Suprapubic skin (tissue), 4 donors: ENCODE measurements around the gene PRKRA.

Source experiments
- CTCF ChIP-seq, 2 donors: fragments of 200-600 bp in 1 of 2; fragments of 450-650 bp in 1 of 2; sonication (generic) in 1 of 2; IDR thresholded peaks; one replicate each; pipeline ENCODE4 v1.5.1; 2016 to 2019; ENCODE audit warnings: antibody characterized with exemption in 2 of 2, mild to moderate bottlenecking in 1 of 2, moderate library complexity in 1 of 2
- EP300 ChIP-seq: sonication (generic); formaldehyde crosslinking; IDR thresholded peaks from one replicate; pipeline ENCODE4 v1.6.1; 2017; ENCODE audit warnings: antibody characterized with exemption
- POLR2A ChIP-seq, 2 donors: fragments of 450-650 bp; IDR thresholded peaks; one replicate each; pipeline ENCODE4 v1.6.1; 2017; ENCODE audit warnings: antibody characterized with exemption in 2 of 2, mild to moderate bottlenecking in 2 of 2, moderate library complexity in 2 of 2
- POLR2AphosphoS5 ChIP-seq, 3 donors: sonication (generic); formaldehyde crosslinking; IDR thresholded peaks; one replicate each; pipeline ENCODE4 v1.6.1; 2017; ENCODE audit warnings: antibody characterized with exemption in 3 of 3

DNA sequence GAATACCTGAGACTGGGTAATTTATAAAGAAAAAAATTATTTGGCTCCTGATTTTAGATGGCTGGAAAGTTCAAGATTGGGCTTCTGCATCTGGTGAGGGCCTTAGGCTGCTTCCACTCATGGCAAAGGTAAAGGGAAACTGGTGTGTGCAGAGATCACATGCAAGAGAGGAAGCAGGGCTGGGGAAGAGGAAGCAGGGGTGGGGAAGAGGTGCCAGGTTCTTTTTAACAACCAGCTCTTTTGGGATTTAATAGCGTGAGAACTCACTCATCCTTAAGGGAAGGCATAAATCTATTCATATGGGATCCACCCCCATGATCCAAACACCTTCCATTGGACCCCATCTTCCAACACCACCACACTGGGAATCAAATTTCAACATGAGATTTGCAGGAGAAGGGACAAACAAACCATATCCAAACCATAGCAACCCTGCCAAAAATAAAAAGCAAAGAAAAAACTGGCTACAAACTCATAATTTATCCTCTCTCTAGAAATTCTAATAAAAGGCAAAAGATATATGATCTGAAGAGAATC is 30.4 kb downstream of the PRKRA start:
- TF ChIP-seq POLR2AphosphoS5 (IDR thresholded peaks at IDR 0.05) (no peak), POLR2A (IDR thresholded peaks at IDR 0.05) (no peak), CTCF (IDR thresholded peaks at IDR 0.05) (no peak), EP300 (no peak)
